G401.6 (cell line): ENCODE results near the gene IFT20.

Experiments used
- FAIRE-seq: peaks from 2 replicates; lab custom pipeline; 2012; peaks lifted over from hg19 to GRCh38; lab: Jason Lieb, UNC

The IFT20 gene

DNA sequence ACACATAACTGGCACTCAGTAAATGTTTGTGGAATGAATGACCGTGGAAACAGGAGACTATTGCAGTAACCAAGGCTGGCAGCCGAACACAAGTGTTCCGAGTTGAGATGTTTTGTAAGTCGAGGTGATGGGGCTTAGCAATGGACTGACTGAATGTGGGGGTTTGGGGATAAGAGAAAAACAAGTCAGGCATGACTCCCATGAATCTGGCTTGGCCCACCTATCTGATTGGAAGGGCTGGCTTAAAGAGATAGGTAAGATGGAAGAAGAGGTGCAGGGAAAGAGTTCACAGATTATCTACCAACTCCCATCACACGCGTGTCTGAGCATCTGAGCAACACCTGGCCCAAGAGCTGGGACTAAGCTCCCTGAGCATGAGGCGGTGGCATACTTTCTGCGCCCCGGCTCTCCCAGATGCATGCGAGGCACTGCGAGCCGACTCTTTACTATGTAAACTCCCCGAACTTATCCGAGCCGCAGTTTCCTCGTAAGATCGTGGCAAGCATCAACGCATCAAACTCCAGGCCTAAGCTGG, 539 bp downstream of the IFT20 start:
- FAIRE-seq = no peak

- FAIRE-seq = no peak
These were observed 1.1 kb downstream of the IFT20 start for GRCh38 chr17:28334171-28334570.

DNA sequence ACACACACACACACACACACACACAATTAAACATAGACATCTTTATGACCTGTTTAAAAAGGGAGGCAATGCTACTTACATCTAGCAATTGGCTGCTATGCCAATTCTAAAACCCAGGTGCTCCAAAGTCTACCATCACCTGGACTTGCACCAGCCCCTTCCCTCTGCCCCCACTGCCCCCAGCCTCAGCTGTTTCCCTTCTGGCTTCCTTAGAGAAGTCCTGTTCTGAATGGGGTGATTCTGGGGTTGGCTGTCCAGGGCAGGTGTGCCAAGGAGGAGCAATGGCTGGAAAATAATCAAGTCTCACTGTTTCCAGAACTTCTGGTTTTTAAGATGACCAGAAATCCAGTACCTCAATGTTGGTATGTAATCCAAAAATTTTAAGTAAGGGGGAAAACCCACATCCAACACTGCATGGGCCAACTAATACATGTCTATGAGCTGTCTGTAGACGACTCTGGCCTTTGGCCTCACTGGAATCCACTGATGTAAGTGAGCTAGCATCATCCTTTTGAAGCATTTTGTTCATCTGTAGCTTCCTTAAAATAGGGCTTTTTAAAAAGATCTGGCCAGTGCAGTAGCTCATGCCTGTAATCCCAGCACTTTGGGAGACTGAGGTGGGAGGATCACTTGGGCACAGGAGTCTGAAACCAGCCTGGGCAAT, 2.1 kb downstream of the IFT20 start:
- FAIRE-seq = no peak

DNA sequence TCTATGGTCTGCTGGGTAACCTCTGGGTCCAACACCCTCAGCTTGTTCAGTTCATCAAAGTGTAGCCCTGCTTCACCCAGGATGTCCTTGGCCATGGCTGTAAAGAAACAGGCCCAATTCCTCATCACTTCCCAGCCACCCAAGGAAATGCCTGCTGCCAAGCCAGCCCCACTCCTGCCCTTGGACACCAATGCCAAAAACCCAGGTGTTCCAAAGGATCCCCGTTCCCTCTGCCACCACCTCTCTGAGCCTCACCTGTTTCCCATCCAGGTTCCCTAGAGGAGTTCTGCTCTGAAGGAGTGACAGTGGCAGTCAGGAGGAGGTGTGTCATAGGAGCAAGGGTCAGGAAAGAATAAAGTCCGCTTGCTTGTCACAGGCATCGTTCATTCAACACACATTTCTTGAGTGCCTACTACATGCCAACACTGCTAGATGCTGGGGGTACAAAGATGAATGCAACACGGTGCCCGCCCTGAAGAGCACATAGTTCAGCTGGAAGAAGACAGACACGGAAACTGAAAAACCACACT, 3.3 kb downstream of the IFT20 start:
- FAIRE-seq = no peak

GRCh38 chr17:28330671-28331070, 4.6 kb downstream of the IFT20 start:
- FAIRE-seq = no peak

GRCh38 chr17:28328325-28328724, 6.9 kb downstream of the IFT20 start:
- no peak for FAIRE-seq

DNA sequence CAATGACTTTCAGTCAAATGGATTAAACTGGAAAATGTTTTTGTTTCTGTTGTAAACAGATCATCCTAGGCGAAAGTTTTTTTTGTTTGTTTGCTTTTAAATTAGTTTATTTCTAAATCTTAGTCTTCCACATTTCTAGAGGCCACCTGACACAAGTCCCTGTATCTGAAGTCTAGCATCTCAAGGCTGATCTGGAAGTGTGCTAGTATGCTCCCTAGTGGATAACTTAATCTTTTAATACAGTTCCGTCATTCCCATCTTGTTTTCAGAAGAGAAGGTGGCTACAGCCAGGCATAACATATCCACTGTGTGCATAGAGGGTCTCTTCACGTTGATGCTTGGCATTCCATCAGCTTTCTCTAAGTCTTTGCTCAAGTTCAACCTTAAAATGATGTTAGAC, 7.6 kb downstream of the IFT20 start:
- peak; percentile 65 for FAIRE-seq

- FAIRE-seq = no peak
These were observed 8.2 kb downstream of the IFT20 start for GRCh38 chr17:28327031-28327607.

GRCh38 chr17:28326114-28326513, 9.2 kb downstream of the IFT20 start:
- no peak for FAIRE-seq

DNA sequence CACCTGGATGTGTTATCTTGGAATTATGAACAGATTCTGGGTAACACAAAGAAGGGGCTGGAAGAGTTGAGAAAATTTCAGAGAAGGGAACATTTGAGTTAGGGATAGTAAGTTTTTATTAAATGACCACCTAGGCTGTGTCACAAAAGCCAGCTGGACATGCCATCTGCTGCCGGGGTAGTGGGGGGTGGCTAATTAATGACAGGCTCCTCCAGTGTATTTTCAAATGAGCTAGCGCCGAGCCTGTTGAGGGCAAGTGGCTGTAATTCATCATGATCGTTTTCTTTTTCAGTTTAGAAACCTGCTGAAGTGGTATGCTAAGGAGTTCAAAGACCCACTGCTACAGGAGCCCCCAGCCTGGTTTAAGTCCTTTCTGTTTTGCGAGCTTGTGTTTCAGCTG, 10.1 kb downstream of the IFT20 start:
- no peak for FAIRE-seq

GRCh38 chr17:28324781-28325180, 10.5 kb downstream of the IFT20 start:
- FAIRE-seq = no peak

DNA sequence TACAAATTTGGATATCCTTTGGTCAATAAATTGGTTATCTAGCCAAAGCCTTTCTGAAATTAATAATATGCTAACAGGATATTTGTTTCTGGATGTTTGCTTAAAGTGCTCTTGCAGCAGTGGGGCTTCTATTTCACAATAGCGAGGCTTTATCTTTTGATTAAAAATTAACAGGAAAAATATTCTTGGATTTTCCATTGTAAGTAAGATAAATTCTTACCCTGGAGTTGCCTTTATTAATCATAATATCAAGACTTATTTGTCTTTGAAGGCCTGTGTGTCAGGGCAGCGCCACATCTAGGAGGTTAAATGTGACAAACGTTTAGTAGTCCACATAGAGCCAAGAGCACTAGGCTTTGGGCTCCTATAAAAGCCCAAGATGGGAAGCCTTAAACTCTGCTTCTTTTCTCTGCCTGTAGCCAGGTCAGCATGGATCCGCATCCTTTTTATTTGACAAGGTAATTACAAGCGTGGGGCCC, 11.0 kb downstream of the IFT20 start:
- FAIRE-seq = no peak

DNA sequence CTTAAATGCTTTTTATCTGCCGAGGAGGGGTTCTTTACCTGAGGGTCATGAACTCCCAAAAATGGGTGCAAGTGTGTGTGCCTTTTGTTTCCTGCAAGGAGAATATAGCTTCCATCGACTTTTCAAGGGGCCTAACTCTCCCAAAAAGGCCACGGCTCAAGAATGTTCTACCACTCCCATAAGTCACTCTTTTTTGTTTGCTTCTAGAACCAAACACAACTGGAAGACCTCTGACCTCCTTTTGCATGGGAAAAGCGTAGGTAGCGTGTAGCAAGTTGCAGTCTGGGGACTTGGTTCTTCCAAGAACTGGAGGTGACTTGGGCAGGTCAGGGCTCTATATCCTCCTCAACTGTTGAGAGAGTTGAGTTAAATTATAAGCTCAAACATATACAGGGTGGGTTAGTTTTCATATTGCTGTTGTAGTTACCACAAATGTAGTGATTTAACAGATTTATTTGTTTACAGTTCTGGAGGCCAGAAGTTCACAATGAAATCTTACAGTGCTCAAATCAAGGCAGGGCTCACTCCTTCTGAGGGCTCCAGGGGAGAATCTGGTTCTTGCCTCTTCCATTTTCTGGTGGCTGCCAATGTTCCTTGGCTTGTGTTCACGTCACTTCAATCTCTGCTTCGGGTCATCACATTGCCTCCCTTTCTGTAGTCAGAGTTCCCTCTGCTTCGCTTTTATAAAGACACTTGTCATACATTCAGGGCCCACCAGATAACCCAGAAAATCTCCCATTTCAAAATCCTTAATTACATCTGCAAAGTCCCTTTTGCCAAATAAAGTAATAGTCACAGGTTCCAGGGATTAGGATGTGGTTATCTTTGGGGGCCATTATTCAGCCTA, 14.8 kb downstream of the IFT20 start:
- no peak for FAIRE-seq

DNA sequence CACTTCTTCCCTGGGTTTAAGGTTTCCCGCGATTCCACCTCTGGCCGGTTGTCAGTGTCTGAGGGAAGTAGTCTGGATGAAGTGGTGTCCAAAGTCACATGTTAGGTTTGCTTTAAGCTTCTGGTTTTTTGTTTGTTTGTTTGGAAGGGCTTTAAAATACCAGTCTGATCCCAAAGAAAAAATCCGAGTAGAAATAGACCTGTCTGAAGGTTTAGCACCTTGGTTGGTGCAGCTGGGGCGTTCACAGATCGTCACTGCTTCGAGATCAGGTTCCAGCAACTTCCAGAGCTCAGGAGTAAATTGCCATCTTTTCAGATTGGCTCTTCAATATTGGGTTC, 15.7 kb downstream of the IFT20 start:
- FAIRE-seq = no peak

GRCh38 chr17:28318759-28319597, 16.3 kb downstream of the IFT20 start, which contains the start of gene TMEM97:
Gene TMEM97 (plus strand): TSS chr17:28319200. CDS start chr17:28319240, 40 bp downstream.
- FAIRE-seq = peak; percentile 94

GRCh38 chr17:28317966-28318758, 17.1 kb downstream of the IFT20 start:
- no peak for FAIRE-seq

GRCh38 chr17:28317099-28317965, 17.9 kb downstream of the IFT20 start:
- FAIRE-seq = no peak

- no peak for FAIRE-seq
These were observed 19.2 kb downstream of the IFT20 start for GRCh38 chr17:28315846-28316705.

GRCh38 chr17:28313841-28314240, 21.4 kb downstream of the IFT20 start:
- no peak for FAIRE-seq
